Neural progenitor cell (in vitro differentiated cells): Measurements from ENCODE around the gene CCDC88A.

Experiments used
- CTCF ChIP-seq: fragments of 200-600 bp; sonication (generic); IDR thresholded peaks from 2 replicates; pipeline ENCODE4 v1.5.1; 2017; ENCODE audit warnings: antibody characterized with exemption, mild to moderate bottlenecking
- EZH2 ChIP-seq: fragments of 200-600 bp; sonication (generic); IDR thresholded peaks from 2 replicates; pipeline ENCODE4 v1.6.1; 2017; ENCODE audit warnings: antibody characterized with exemption, mild to moderate bottlenecking, moderate library complexity
- EZH2phosphoT487 ChIP-seq: fragments of 200-600 bp; sonication (generic); IDR thresholded peaks from 2 replicates; pipeline ENCODE4 v1.6.1; 2017; ENCODE audit warnings: antibody characterized with exemption

GRCh38 chr2:55454121-55454520 lies 34.5 kb upstream of the CCDC88A start:
- no peak for TF ChIP-seq EZH2
- no peak for TF ChIP-seq CTCF
- TF ChIP-seq EZH2phosphoT487: no peak
